ENCODE results near the gene C17orf50.

The C17orf50 gene

GRCh38 chr17:35728551-35728950 is 32.1 kb upstream of the C17orf50 start:
- Histone ChIP-seq H3K4me3 (no peak overlapping the region), H3K27ac (no peak overlapping the region)
- no peak for DNase-seq (ENCODE audit: low spot score)
- no peak for TF ChIP-seq CTCF (IDR thresholded peaks at IDR 0.05)

GRCh38 chr17:35729405-35729833 is 31.3 kb upstream of the C17orf50 start:
- no peak for DNase-seq (ENCODE audit: low spot score)
- no peak overlapping the region for H3K27ac ChIP-seq
- TF ChIP-seq CTCF (IDR thresholded peaks at IDR 0.05): no peak

GRCh38 chr17:35730400-35731005 is 30.2 kb upstream of the C17orf50 start:
- Histone ChIP-seq H3K4me3 (no peak overlapping the region), H3K27ac (no peak overlapping the region)
- no peak for DNase-seq (ENCODE audit: low spot score)
- no peak for TF ChIP-seq CTCF (IDR thresholded peaks at IDR 0.05)

More at GRCh38 chr17:35729405-35729833, 31.3 kb upstream of the C17orf50 start:
- H3K4me3 ChIP-seq: no peak overlapping the region

- Histone ChIP-seq H3K4me3 (peak within 1 kb of the TSS; percentile 84), H3K27ac (no peak within 1 kb of the TSS)
- no peak for TF ChIP-seq CTCF (IDR thresholded peaks at IDR 0.05)
- no peak for DNase-seq (ENCODE audit: low spot score)
These were observed 29.3 kb upstream of the C17orf50 start, which contains the start of gene RASL10B for GRCh38 chr17:35731239-35731916. Gene RASL10B (plus strand): TSS chr17:35731639. CDS start chr17:35735185, 3,546 bp downstream.

GRCh38 chr17:35731917-35732805 is 28.5 kb upstream of the C17orf50 start:
- no peak for TF ChIP-seq CTCF (IDR thresholded peaks at IDR 0.05)
- no peak for DNase-seq (ENCODE audit: low spot score)
- Histone ChIP-seq H3K4me3 (peak overlapping the region; percentile 84), H3K27ac (no peak overlapping the region)

- H3K27ac ChIP-seq: no peak overlapping the region
- no peak overlapping the region for H3K4me3 ChIP-seq
- no peak for DNase-seq (ENCODE audit: low spot score)
- no peak for TF ChIP-seq CTCF (IDR thresholded peaks at IDR 0.05)
These were observed 27.9 kb upstream of the C17orf50 start for GRCh38 chr17:35732806-35733136.
